ENCODE data around the gene SLC27A1.

Gene SLC27A1

DNA sequence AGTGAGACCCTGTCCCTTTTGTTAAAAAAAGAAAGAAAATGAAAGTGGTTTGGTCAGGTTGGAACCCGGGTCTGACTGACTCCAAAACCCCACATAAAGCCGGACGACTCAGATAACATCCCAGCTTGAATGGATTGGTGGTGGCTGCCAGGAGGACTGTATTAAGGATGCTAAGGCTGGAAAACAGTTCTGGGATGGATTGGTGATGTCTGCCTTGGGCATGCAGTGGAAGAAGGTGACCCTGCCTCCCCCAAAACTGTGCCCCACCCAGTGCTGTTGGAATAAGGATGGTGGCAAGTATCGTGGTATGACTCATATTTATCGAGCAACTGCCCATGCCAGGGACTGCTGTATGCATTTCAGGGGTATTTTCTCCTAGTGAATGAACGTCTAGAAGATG lies 66.6 kb downstream of the SLC27A1 start:
- Histone ChIP-seq H3K9me3 (ENCODE audit: control insufficient read depth in 1 of 2, low read length in 2 of 2) (no peaks in the 10 kb centered on the region), H3K27ac (ENCODE audit: low read length) (no peak overlapping the region), H3K27me3 (ENCODE audit: low read depth, low read length) (no peaks in the 10 kb centered on the region), H3K4me3 (ENCODE audit: low read depth in 1 of 2, low read length in 2 of 2) (no peak overlapping the region), H3K36me3 (ENCODE audit: control insufficient read depth in 1 of 2, insufficient read depth in 2 of 2, low read length in 2 of 2) (no peaks in the 10 kb centered on the region), H3K4me1 (ENCODE audit: control insufficient read depth in 1 of 2, insufficient read depth in 2 of 2, low read length in 2 of 2) (peaks cover 0 to 18% of the 10 kb centered on the region in 2 donors)

DNA sequence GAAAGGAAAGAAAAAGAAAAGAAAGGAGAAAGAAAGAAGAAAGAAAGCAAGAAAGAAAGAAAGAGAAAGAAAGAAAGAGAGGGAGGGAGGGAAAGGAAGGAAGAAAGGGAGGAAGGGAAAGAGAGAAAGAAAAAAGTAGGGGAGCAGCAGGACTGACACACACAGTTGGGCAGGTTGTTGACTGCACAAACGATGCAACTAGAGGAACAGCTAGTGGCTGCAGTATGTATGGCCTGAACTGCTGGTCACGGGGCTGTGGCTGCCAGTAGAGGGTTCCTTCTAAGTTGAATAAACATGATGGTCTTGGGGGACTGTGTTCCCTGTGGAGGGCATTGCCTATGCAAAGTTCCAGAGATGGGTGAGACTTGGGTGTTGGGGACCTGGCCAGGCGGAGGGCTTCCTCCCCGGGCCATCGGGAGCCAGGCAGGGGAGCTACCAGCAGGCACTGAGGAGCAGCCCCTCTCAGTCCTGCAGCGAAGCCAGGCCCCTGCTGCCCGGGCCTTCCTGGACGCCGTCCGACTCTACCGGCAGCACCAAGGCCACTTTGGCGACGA lies 68.4 kb downstream of the SLC27A1 start:
- Histone ChIP-seq H3K36me3 (ENCODE audit: control insufficient read depth in 1 of 2, insufficient read depth in 2 of 2, low read length in 2 of 2) (no peaks in the 10 kb centered on the region), H3K9me3 (ENCODE audit: control insufficient read depth in 1 of 2, low read length in 2 of 2) (no peaks in the 10 kb centered on the region), H3K4me1 (ENCODE audit: control insufficient read depth in 1 of 2, insufficient read depth in 2 of 2, low read length in 2 of 2) (peaks cover 0 to 18% of the 10 kb centered on the region in 2 donors), H3K27ac (ENCODE audit: low read length) (no peak overlapping the region), H3K27me3 (ENCODE audit: low read depth, low read length) (no peaks in the 10 kb centered on the region), H3K4me3 (ENCODE audit: low read depth in 1 of 2, low read length in 2 of 2) (peak overlapping the region in 1 of 2 donors; percentile 66)

DNA sequence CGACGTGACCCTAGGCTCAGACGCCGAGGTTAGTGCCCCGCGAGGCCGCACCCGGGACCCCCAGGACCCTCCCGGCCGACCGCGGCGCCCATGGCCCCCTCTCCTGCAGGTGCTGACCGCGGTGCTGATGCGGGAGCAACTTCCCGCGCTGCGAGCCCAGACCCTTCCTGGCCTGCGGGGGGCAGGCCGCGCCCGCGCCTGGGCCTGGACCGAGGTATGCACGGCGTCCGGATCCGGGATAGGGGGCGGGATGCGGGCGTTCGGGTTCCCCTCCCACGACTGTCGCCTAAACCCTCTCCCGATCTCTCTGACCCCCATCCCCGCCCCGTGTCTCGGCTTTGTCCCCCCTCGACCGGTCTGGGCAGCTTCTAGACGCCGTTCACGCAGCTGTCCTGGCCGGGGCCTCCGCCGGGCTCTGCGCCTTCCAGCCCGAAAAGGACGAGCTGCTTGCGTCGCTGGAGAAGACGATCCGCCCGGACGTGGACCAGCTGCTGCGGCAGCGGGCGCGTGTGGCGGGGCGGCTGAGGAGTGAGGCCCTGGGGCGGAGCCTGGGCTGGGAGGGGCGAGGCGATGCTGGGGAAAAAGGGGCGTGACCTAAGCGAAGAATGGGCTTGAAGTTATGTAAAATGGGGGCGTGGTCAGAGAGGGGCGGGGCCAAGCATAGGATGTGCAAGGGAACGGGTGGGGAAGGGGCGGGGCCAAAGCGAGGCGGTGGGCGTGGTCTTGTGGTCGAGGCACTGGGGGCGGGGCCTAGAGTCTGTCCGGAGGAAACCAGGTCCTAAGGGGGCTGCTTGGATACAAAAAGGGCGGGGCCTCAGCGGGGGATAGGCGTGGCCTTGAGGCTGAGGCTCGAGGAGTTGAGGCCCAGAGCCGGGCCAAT lies 69.2 kb downstream of the SLC27A1 start:
- Histone ChIP-seq H3K27ac (ENCODE audit: low read length) (no peak overlapping the region), H3K4me3 (ENCODE audit: low read depth in 1 of 2, low read length in 2 of 2) (peak overlapping the region; percentile 37 to 66), H3K27me3 (ENCODE audit: low read depth, low read length) (no peaks in the 10 kb centered on the region), H3K9me3 (ENCODE audit: control insufficient read depth in 1 of 2, low read length in 2 of 2) (no peaks in the 10 kb centered on the region), H3K4me1 (ENCODE audit: control insufficient read depth in 1 of 2, insufficient read depth in 2 of 2, low read length in 2 of 2) (peaks cover 0 to 18% of the 10 kb centered on the region in 2 donors), H3K36me3 (ENCODE audit: control insufficient read depth in 1 of 2, insufficient read depth in 2 of 2, low read length in 2 of 2) (no peaks in the 10 kb centered on the region)

DNA sequence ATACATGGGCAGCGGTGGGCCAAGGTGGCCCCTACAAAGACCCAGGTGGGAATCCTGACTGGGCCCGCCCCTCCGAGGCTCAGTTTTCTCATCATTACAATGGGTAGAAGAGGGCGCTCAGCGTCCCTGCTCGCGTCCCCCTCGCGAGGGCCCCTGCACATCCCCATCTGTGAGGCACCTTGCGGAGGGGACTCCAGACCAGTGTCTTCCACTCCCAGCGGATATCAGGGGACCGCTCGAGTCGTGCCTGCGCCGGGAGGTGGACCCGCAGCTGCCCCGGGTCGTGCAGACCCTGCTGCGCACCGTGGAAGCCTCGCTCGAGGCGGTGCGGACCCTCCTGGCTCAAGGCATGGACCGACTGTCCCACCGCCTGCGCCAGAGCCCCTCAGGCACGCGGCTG lies 69.8 kb downstream of the SLC27A1 start:
- no peaks in the 10 kb centered on the region for H3K9me3 ChIP-seq (ENCODE audit: control insufficient read depth in 1 of 2, low read length in 2 of 2)
- no peaks in the 10 kb centered on the region for H3K27me3 ChIP-seq (ENCODE audit: low read depth, low read length)
- peaks cover 0 to 18% of the 10 kb centered on the region in 2 donors for H3K4me1 ChIP-seq (ENCODE audit: control insufficient read depth in 1 of 2, insufficient read depth in 2 of 2, low read length in 2 of 2)
- H3K27ac ChIP-seq (ENCODE audit: low read length), result no peak overlapping the region
- H3K36me3 ChIP-seq (ENCODE audit: control insufficient read depth in 1 of 2, insufficient read depth in 2 of 2, low read length in 2 of 2), result no peaks in the 10 kb centered on the region
- no peak overlapping the region for H3K4me3 ChIP-seq (ENCODE audit: low read depth in 1 of 2, low read length in 2 of 2)

DNA sequence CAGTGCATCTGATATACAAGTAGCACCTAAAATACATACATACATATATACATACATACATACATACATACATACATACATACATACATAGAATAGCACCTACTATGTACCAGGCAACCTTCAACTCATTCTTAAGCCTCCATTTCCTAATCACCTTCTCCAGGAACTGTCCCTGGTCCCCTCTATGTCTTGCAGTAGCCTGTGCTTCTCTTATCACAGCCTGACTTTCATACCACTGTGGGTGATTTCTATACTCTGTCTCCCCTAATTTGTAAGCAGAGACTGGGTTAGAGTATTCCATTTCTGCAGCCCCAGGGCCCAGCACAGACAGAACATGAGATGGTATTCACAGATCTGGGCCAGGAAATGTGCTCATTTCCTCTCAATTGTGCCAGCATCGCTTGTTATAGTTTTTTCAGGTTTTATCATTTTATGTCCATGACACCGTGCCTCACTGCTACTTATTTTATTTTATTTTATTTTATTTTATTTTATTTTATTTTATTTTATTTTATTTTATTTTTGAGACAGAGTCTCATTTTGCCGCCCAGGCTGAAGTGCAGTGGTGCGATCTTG lies 70.9 kb downstream of the SLC27A1 start:
- Histone ChIP-seq H3K36me3 (ENCODE audit: control insufficient read depth in 1 of 2, insufficient read depth in 2 of 2, low read length in 2 of 2) (no peaks in the 10 kb centered on the region), H3K4me3 (ENCODE audit: low read depth in 1 of 2, low read length in 2 of 2) (no peak overlapping the region), H3K27ac (ENCODE audit: low read length) (no peak overlapping the region), H3K4me1 (ENCODE audit: control insufficient read depth in 1 of 2, insufficient read depth in 2 of 2, low read length in 2 of 2) (peaks cover 0 to 18% of the 10 kb centered on the region in 2 donors), H3K27me3 (ENCODE audit: low read depth, low read length) (no peaks in the 10 kb centered on the region), H3K9me3 (ENCODE audit: control insufficient read depth in 1 of 2, low read length in 2 of 2) (no peaks in the 10 kb centered on the region)

DNA sequence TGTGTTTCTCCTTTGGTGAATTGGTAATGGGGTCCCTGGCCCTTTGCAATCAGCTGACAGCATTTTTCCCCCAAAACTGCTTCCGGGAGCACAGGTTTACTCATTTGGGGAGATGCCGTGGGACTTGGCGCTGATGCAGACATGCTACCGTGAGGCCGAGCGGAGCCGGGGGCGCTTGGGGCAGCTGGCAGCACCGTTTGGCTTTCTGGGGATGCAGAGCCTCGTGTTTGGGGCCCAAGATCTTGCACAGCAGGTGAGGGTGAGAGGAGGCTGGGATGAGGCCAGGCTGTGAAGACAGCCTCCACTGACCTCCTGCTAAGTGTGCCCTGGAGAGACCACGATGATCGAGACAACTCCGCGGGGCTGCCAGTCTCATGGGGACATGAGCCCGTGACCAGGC lies 71.7 kb downstream of the SLC27A1 start:
- no peaks in the 10 kb centered on the region for H3K27me3 ChIP-seq (ENCODE audit: low read depth, low read length)
- H3K36me3 ChIP-seq (ENCODE audit: control insufficient read depth in 1 of 2, insufficient read depth in 2 of 2, low read length in 2 of 2), result no peaks in the 10 kb centered on the region
- no peaks in the 10 kb centered on the region for H3K9me3 ChIP-seq (ENCODE audit: control insufficient read depth in 1 of 2, low read length in 2 of 2)
- H3K27ac ChIP-seq (ENCODE audit: low read length), result no peak overlapping the region
- H3K4me1 ChIP-seq (ENCODE audit: control insufficient read depth in 1 of 2, insufficient read depth in 2 of 2, low read length in 2 of 2), result peaks cover 0 to 18% of the 10 kb centered on the region in 2 donors
- no peak overlapping the region for H3K4me3 ChIP-seq (ENCODE audit: low read depth in 1 of 2, low read length in 2 of 2)

DNA sequence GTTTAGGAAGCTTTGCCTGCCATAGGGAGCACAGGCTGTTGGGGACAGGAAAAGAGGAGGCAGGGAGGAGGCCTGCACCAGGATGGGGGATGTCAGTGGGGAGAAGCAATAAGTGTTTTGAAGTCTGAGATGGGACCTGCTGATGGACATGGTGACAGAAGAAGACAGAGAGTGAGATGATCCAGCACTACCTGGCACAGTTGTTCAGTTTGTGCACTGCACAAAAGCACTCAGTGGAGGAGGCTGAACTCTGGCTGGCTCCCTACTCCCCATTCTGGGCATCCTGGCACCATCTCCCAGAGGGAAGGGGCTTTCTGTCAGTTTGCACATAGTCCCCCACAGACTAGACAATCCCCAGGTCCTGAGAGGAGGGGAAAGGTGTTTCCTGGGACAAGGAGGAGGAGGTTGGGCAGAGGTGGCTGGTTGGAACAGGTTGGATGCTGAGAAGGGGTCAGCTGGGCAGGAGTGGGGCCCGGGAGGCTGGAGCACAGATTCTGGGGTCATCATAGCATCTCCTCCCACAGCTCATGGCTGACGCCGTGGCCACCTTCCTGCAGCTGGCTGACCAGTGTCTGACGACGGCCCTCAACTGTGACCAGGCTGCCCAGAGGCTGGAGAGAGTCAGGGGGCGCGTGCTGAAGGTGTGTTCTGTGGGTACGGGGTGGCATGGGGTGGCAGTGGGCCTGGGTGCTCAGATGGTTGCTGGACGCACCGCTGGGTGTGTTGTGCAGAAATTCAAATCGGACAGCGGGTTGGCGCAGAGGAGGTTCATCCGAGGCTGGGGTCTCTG lies 72.7 kb downstream of the SLC27A1 start:
- no peaks in the 10 kb centered on the region for H3K9me3 ChIP-seq (ENCODE audit: control insufficient read depth in 1 of 2, low read length in 2 of 2)
- H3K27me3 ChIP-seq (ENCODE audit: low read depth, low read length), result no peaks in the 10 kb centered on the region
- no peak overlapping the region for H3K27ac ChIP-seq (ENCODE audit: low read length)
- H3K36me3 ChIP-seq (ENCODE audit: control insufficient read depth in 1 of 2, insufficient read depth in 2 of 2, low read length in 2 of 2), result no peaks in the 10 kb centered on the region
- no peak overlapping the region for H3K4me3 ChIP-seq (ENCODE audit: low read depth in 1 of 2, low read length in 2 of 2)
- H3K4me1 ChIP-seq (ENCODE audit: control insufficient read depth in 1 of 2, insufficient read depth in 2 of 2, low read length in 2 of 2), result peaks cover 0 to 18% of the 10 kb centered on the region in 2 donors

DNA sequence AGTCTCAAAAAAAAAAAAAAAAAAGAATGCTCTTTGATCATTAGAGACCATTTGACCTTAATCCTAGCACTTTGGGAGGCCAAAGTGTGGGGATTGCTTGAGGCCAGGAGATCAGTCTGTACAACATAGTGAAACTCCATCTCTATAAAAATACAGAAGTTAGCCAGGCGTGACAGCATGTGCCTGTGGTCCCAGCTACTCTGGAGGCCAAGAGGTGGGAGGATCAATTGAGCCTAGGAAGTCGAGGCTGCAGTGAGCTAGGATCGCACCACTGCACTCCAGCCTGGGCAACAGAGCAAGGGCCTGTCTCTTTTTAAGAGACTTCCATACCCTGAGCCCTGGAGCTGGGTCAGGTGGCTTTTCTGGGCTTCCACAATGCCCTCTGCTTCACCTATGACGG lies 73.7 kb downstream of the SLC27A1 start:
- Histone ChIP-seq H3K9me3 (ENCODE audit: control insufficient read depth in 1 of 2, low read length in 2 of 2) (no peaks in the 10 kb centered on the region), H3K27ac (ENCODE audit: low read length) (no peak overlapping the region), H3K4me1 (ENCODE audit: control insufficient read depth in 1 of 2, insufficient read depth in 2 of 2, low read length in 2 of 2) (peaks cover 0 to 14% of the 10 kb centered on the region in 2 donors), H3K4me3 (ENCODE audit: low read depth in 1 of 2, low read length in 2 of 2) (no peak overlapping the region), H3K27me3 (ENCODE audit: low read depth, low read length) (no peaks in the 10 kb centered on the region), H3K36me3 (ENCODE audit: control insufficient read depth in 1 of 2, insufficient read depth in 2 of 2, low read length in 2 of 2) (no peaks in the 10 kb centered on the region)

DNA sequence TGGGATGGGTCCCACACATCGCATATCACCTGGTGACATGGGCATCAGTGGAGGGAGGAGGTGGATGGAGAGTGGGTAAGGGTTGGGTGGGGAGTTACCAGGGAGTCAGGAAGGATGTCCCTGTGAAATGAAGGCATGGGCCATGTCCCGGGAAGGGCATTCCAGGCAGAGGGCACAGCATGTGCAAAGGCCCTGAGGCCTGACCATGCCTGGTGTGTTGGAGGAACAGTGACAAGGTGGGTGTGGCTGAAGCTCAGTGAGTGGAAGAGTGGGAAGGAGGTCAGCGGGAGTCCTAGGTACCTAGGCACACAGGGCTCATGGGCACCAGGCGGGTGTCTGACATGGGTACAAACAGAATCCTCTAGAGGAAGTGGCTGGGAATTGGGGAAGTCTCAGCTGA lies 74.1 kb downstream of the SLC27A1 start:
- Histone ChIP-seq H3K9me3 (ENCODE audit: control insufficient read depth in 1 of 2, low read length in 2 of 2) (no peaks in the 10 kb centered on the region), H3K36me3 (ENCODE audit: control insufficient read depth in 1 of 2, insufficient read depth in 2 of 2, low read length in 2 of 2) (no peaks in the 10 kb centered on the region), H3K27me3 (ENCODE audit: low read depth, low read length) (no peaks in the 10 kb centered on the region), H3K27ac (ENCODE audit: low read length) (no peak overlapping the region), H3K4me1 (ENCODE audit: control insufficient read depth in 1 of 2, insufficient read depth in 2 of 2, low read length in 2 of 2) (peaks cover 0 to 10% of the 10 kb centered on the region in 2 donors), H3K4me3 (ENCODE audit: low read depth in 1 of 2, low read length in 2 of 2) (no peak overlapping the region)

DNA sequence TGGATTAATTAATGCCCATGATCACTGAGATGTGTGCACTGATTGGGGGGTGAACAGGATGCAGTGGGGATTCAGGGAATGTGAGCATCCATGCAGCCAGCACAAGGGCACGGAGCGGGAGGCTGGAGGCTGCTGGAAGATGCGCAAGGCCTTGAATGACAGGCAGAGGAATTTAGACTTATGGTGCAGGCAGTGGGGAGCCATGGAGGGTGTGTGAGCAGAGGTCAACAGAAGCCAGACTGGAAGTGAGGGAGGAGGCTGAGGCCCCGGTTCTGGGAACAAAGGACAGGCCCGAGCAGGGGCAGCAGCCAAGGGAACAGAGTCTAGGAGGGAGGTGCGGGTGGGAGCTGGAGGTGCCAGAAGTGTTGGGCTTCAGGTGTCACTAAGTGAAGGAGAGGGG lies 77.8 kb downstream of the SLC27A1 start:
- no peak overlapping the region for H3K27ac ChIP-seq (ENCODE audit: low read length)
- H3K27me3 ChIP-seq (ENCODE audit: low read depth, low read length), result no peaks in the 10 kb centered on the region
- no peaks in the 10 kb centered on the region for H3K4me1 ChIP-seq (ENCODE audit: control insufficient read depth in 1 of 2, insufficient read depth in 2 of 2, low read length in 2 of 2)

More for the DNA sequence above, 77.8 kb downstream of the SLC27A1 start:
- no peaks in the 10 kb centered on the region for H3K9me3 ChIP-seq (ENCODE audit: control insufficient read depth in 1 of 2, low read length in 2 of 2)
- no peak overlapping the region for H3K4me3 ChIP-seq (ENCODE audit: low read depth in 1 of 2, low read length in 2 of 2)
- no peaks in the 10 kb centered on the region for H3K36me3 ChIP-seq (ENCODE audit: control insufficient read depth in 1 of 2, insufficient read depth in 2 of 2, low read length in 2 of 2)

Data from muscle layer of duodenum (tissue), 2 donors.